ENCODE results near the gene USP6.

Gene USP6

GRCh38 chr17:5078106-5079028 is 37.5 kb upstream of the USP6 start, which contains the start of gene ZFP3:
Gene ZFP3 (plus strand): TSS chr17:5078467. CDS start chr17:5091505, 13,038 bp downstream.
- peak; percentile 76 to 89 for DNase-seq
- Histone ChIP-seq H3K27ac (peak within 1 kb of the TSS; percentile 77 to 88), H3K27me3 (no peaks in the 10 kb centered on the region), H3K9me3 (peaks cover 0 to 7% (median 0%) of the 10 kb centered on the region in 3 donors), H3K4me1 (peaks cover 0 to 20% (median 11%) of the 10 kb centered on the region in 4 donors), H3K4me3 (peak within 1 kb of the TSS; percentile 76 to 90), H3K36me3 (peaks cover 7 to 19% (median 14%) of the 10 kb centered on the region in 3 donors)
- intact Hi-C loops (cut with DNase I; ENCODE audit: low total_unique reads), result no loop called here
- no peak for TF ChIP-seq CTCF (IDR thresholded peaks at IDR 0.05)

DNA sequence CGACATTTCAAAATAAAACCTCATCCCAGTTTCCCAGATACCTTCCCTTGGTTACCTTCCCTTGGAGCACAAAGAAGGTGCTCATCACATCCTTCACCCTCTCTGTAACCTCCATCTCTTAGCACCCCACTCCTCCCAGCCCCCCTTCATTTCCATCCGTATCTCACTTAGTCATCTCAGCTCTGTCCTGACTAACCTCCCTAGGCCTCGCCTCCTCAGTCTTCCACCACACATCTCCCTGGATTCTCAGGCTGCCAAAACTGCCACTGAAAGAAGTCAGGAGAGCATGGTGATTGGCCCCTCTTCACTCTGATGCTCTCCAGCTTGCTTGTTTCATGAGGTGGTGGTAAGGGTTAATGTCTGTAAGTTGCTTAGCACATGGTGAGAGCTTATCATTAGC is 35.2 kb upstream of the USP6 start:
- no peak for DNase-seq
- Histone ChIP-seq H3K4me1 (peaks cover 0 to 20% (median 11%) of the 10 kb centered on the region in 4 donors), H3K4me3 (no peak overlapping the region), H3K36me3 (peaks cover 26 to 31% (median 29%) of the 10 kb centered on the region in 3 donors), H3K27me3 (no peaks in the 10 kb centered on the region), H3K27ac (no peak overlapping the region), H3K9me3 (peaks cover 0 to 24% (median 10%) of the 10 kb centered on the region in 3 donors)
- no peak for TF ChIP-seq CTCF (IDR thresholded peaks at IDR 0.05)
- intact Hi-C loops (cut with DNase I; ENCODE audit: low total_unique reads), result no loop called here

DNA sequence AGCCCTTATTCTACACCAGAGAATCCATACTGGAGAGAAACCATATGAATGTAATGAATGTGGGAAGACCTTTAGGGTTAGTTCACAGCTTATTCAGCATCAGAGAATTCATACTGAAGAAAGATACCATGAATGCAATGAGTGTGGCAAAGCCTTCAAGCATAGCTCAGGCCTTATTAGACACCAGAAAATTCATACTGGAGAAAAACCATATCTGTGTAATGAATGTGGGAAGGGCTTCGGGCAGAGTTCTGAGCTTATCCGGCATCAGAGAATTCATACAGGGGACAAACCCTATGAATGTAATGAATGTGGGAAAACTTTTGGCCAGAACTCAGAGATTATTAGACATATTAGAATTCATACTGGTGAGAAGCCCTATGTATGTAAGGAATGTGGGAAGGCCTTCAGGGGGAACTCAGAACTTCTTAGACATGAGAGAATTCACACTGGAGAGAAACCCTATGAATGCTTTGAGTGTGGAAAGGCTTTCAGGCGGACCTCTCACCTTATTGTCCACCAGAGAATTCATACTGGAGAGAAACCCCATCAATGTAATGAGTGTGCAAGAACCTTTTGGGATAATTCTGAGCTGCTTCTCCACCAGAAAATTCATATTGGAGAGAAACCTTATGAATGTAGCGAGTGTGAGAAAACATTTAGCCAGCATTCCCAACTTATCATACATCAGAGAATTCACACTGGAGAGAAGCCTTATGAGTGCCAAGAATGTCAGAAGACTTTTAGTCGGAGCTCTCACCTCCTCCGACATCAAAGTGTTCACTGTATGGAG is 23.4 kb upstream of the USP6 start:
- TF ChIP-seq CTCF (IDR thresholded peaks at IDR 0.05), result no peak
- peaks cover 55 to 71% (median 66%) of the 10 kb centered on the region in 3 donors for H3K36me3 ChIP-seq
- no peaks in the 10 kb centered on the region for H3K4me1 ChIP-seq
- H3K27me3 ChIP-seq, result peaks cover 0 to 7% of the 10 kb centered on the region in 2 donors
- intact Hi-C loops (cut with DNase I; ENCODE audit: low total_unique reads), result no loop called here
- H3K27ac ChIP-seq, result no peak overlapping the region
- no peak overlapping the region for H3K4me3 ChIP-seq
- peaks cover 41 to 100% (median 96%) of the 10 kb centered on the region in 3 donors for H3K9me3 ChIP-seq
- no peak for DNase-seq

GRCh38 chr17:5096731-5097100 is 19.1 kb upstream of the USP6 start:
- intact Hi-C loops (cut with DNase I; ENCODE audit: low total_unique reads), result no loop called here
- DNase-seq, result no peak
- no peak overlapping the region for H3K27ac ChIP-seq
- peaks cover 24 to 72% (median 69%) of the 10 kb centered on the region in 3 donors for H3K9me3 ChIP-seq
- H3K36me3 ChIP-seq, result peaks cover 15 to 28% (median 23%) of the 10 kb centered on the region in 3 donors
- TF ChIP-seq CTCF (IDR thresholded peaks at IDR 0.05), result no peak
- no peaks in the 10 kb centered on the region for H3K4me1 ChIP-seq
- peaks cover 0 to 10% of the 10 kb centered on the region in 2 donors for H3K27me3 ChIP-seq
- H3K4me3 ChIP-seq, result peak overlapping the region; percentile 33 to 50

GRCh38 chr17:5097101-5097834 is 18.6 kb upstream of the USP6 start:
- peaks cover 9 to 22% (median 17%) of the 10 kb centered on the region in 3 donors for H3K36me3 ChIP-seq
- H3K4me1 ChIP-seq, result no peaks in the 10 kb centered on the region
- no peak overlapping the region for H3K27ac ChIP-seq
- intact Hi-C loops (cut with DNase I; ENCODE audit: low total_unique reads), result no loop called here
- no peak for TF ChIP-seq CTCF (IDR thresholded peaks at IDR 0.05)
- H3K27me3 ChIP-seq, result peaks cover 0 to 10% of the 10 kb centered on the region in 2 donors
- H3K9me3 ChIP-seq, result peaks cover 18 to 67% (median 64%) of the 10 kb centered on the region in 3 donors
- H3K4me3 ChIP-seq, result peak overlapping the region; percentile 33 to 50
- DNase-seq, result peak; percentile 48 to 71
